ENCODE results near the gene MAP3K4.

The MAP3K4 gene, protein sequence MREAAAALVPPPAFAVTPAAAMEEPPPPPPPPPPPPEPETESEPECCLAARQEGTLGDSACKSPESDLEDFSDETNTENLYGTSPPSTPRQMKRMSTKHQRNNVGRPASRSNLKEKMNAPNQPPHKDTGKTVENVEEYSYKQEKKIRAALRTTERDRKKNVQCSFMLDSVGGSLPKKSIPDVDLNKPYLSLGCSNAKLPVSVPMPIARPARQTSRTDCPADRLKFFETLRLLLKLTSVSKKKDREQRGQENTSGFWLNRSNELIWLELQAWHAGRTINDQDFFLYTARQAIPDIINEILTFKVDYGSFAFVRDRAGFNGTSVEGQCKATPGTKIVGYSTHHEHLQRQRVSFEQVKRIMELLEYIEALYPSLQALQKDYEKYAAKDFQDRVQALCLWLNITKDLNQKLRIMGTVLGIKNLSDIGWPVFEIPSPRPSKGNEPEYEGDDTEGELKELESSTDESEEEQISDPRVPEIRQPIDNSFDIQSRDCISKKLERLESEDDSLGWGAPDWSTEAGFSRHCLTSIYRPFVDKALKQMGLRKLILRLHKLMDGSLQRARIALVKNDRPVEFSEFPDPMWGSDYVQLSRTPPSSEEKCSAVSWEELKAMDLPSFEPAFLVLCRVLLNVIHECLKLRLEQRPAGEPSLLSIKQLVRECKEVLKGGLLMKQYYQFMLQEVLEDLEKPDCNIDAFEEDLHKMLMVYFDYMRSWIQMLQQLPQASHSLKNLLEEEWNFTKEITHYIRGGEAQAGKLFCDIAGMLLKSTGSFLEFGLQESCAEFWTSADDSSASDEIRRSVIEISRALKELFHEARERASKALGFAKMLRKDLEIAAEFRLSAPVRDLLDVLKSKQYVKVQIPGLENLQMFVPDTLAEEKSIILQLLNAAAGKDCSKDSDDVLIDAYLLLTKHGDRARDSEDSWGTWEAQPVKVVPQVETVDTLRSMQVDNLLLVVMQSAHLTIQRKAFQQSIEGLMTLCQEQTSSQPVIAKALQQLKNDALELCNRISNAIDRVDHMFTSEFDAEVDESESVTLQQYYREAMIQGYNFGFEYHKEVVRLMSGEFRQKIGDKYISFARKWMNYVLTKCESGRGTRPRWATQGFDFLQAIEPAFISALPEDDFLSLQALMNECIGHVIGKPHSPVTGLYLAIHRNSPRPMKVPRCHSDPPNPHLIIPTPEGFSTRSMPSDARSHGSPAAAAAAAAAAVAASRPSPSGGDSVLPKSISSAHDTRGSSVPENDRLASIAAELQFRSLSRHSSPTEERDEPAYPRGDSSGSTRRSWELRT (N-terminal part only)

DNA sequence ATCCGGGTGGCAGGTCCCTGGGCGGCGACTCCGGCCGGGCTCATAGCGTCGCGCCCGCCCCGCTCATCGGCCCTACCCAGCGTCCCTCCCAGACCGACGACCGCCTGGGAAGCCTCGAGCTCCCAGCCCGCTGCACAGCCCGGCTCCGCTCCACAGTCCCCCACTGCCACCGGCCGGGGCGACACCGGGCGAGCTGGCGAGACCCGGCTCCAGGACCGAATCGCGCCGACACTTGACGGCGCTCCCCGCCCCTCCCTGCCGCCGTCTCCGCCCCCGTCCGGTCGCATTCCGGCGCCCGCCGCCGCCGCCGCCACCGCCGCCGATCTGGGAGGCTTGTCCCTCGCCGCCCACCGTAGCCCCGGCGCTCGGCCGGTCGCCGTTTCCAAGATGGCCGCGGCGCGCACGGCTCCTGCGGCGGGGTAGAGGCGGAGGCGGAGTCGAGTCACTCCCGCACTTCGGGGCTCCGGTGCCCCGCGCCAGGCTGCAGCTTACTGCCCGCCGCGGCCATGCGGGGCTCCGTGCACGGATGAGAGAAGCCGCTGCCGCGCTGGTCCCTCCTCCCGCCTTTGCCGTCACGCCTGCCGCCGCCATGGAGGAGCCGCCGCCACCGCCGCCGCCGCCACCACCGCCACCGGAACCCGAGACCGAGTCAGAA lies at the start of gene MAP3K4:
Gene MAP3K4, plus strand, starts transcription at position 364 of the 655 bp plus-strand sequence. Its CDS starts 163 bp downstream, at position 527.
- Mint-ChIP-seq H3K36me3 (no peaks in the 10 kb centered on the region), H3K27me3 (peaks cover 2% of the 10 kb centered on the region), H3K4me3 (peak within 1 kb of the TSS; percentile 96), H3K9me3 (ENCODE audit: low read depth) (peaks cover 5% of the 10 kb centered on the region), H3K4me1 (ENCODE audit: low read depth) (peaks cover 34% of the 10 kb centered on the region), H3K27ac (peak within 1 kb of the TSS; percentile 95)

DNA sequence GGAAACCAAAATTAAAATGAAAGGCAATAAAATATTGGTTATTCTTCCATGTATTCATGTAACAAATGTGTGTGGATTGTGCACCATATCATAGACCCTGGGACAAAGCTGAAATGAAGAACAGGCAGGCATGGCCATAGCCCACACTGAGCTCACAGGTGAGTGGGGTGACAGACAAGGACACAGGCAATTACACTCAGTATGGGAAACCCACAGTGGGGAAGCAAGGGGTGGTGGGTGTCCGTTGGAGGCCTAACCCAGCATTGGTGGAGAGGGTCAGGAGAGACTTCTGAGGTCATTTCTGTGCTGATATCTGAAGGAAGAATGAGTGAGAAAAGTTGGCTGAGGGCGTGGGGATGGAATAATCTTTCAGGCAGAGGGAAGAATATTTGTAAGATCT lies 47.6 kb upstream of the MAP3K4 start:
- Mint-ChIP-seq H3K4me1 (ENCODE audit: low read depth) (no peaks in the 10 kb centered on the region), H3K9me3 (ENCODE audit: low read depth) (no peaks in the 10 kb centered on the region), H3K27ac (no peak overlapping the region), H3K4me3 (no peak overlapping the region), H3K36me3 (no peaks in the 10 kb centered on the region), H3K27me3 (peaks cover 19% of the 10 kb centered on the region)

- no peaks in the 10 kb centered on the region for H3K36me3 Mint-ChIP-seq
- no peaks in the 10 kb centered on the region for H3K4me1 Mint-ChIP-seq (ENCODE audit: low read depth)
- H3K9me3 Mint-ChIP-seq (ENCODE audit: low read depth): no peaks in the 10 kb centered on the region
- no peak overlapping the region for H3K27ac Mint-ChIP-seq
- no peak overlapping the region for H3K4me3 Mint-ChIP-seq
- H3K27me3 Mint-ChIP-seq: peaks cover 15% of the 10 kb centered on the region
Observed at GRCh38 chr6:160945516-160946177, 45.9 kb upstream of the MAP3K4 start.

GRCh38 chr6:160949531-160949930 lies 42.0 kb upstream of the MAP3K4 start:
- Mint-ChIP-seq H3K4me3 (no peak overlapping the region), H3K4me1 (ENCODE audit: low read depth) (no peaks in the 10 kb centered on the region)

GRCh38 chr6:160950507-160950906 lies 41.1 kb upstream of the MAP3K4 start:
- H3K4me3 Mint-ChIP-seq: no peak overlapping the region
- H3K27me3 Mint-ChIP-seq: peaks cover 10% of the 10 kb centered on the region
- no peaks in the 10 kb centered on the region for H3K36me3 Mint-ChIP-seq
- H3K9me3 Mint-ChIP-seq (ENCODE audit: low read depth): no peaks in the 10 kb centered on the region
- H3K4me1 Mint-ChIP-seq (ENCODE audit: low read depth): no peaks in the 10 kb centered on the region
- H3K27ac Mint-ChIP-seq: no peak overlapping the region

More at GRCh38 chr6:160949531-160949930, 42.0 kb upstream of the MAP3K4 start:
- H3K9me3 Mint-ChIP-seq (ENCODE audit: low read depth): no peaks in the 10 kb centered on the region
- H3K27ac Mint-ChIP-seq: no peak overlapping the region
- H3K27me3 Mint-ChIP-seq: peaks cover 10% of the 10 kb centered on the region
- H3K36me3 Mint-ChIP-seq: no peaks in the 10 kb centered on the region

GRCh38 chr6:160951187-160952030 lies 40.2 kb upstream of the MAP3K4 start:
- H3K27me3 Mint-ChIP-seq: peaks cover 12% of the 10 kb centered on the region
- no peaks in the 10 kb centered on the region for H3K36me3 Mint-ChIP-seq
- H3K9me3 Mint-ChIP-seq (ENCODE audit: low read depth): no peaks in the 10 kb centered on the region
- no peaks in the 10 kb centered on the region for H3K4me1 Mint-ChIP-seq (ENCODE audit: low read depth)
- H3K4me3 Mint-ChIP-seq: no peak overlapping the region
- H3K27ac Mint-ChIP-seq: no peak overlapping the region

DNA sequence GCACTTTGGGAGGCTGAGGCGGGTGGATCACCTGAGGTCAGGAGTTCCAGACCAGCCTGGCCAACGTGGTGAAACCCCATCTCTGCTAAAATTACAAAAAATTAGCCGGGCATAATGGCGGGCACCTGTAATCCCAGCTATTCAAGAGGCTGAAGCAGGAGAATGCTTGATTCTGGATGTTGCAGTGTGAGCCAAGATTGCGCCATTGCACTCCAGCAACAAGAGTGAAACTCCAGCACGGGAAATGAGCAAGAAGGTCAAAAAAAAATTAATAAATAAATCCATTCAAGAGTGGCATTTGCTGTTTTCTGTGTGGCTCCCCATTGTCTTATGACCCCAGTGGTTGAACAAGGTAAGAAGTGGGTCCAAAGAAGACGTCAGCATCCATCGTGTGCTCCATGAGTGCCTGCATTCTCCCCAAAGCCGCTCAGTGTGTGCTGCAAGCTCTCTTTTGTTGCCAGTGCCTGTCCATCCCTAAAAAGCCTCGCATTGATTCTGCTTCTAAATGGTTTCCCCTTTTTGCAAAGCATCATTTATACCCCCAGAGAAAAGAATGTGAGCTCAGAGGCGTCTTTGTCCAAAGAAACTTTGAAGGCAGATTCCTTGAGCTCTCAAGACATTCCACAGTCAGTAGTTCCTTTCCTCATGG lies 38.8 kb upstream of the MAP3K4 start:
- no peaks in the 10 kb centered on the region for H3K4me1 Mint-ChIP-seq (ENCODE audit: low read depth)
- H3K36me3 Mint-ChIP-seq: no peaks in the 10 kb centered on the region
- H3K27ac Mint-ChIP-seq: no peak overlapping the region
- H3K27me3 Mint-ChIP-seq: peaks cover 15% of the 10 kb centered on the region
- H3K9me3 Mint-ChIP-seq (ENCODE audit: low read depth): no peaks in the 10 kb centered on the region
- H3K4me3 Mint-ChIP-seq: no peak overlapping the region

- Mint-ChIP-seq H3K4me1 (ENCODE audit: low read depth) (no peaks in the 10 kb centered on the region), H3K27ac (no peak overlapping the region), H3K27me3 (peaks cover 15% of the 10 kb centered on the region), H3K9me3 (ENCODE audit: low read depth) (no peaks in the 10 kb centered on the region), H3K4me3 (no peak overlapping the region), H3K36me3 (no peaks in the 10 kb centered on the region)
Observed at GRCh38 chr6:160955508-160956295, 35.9 kb upstream of the MAP3K4 start.

- H3K27me3 Mint-ChIP-seq: peaks cover 15% of the 10 kb centered on the region
- no peaks in the 10 kb centered on the region for H3K4me1 Mint-ChIP-seq (ENCODE audit: low read depth)
- H3K27ac Mint-ChIP-seq: no peak overlapping the region
Observed at GRCh38 chr6:160956300-160957035, 35.1 kb upstream of the MAP3K4 start.

GRCh38 chr6:160959726-160960435 lies 31.7 kb upstream of the MAP3K4 start:
- H3K4me1 Mint-ChIP-seq (ENCODE audit: low read depth): no peaks in the 10 kb centered on the region
- peaks cover 8% of the 10 kb centered on the region for H3K27me3 Mint-ChIP-seq
- no peak overlapping the region for H3K4me3 Mint-ChIP-seq
- H3K9me3 Mint-ChIP-seq (ENCODE audit: low read depth): no peaks in the 10 kb centered on the region
- no peaks in the 10 kb centered on the region for H3K36me3 Mint-ChIP-seq
- H3K27ac Mint-ChIP-seq: no peak overlapping the region

More at GRCh38 chr6:160956300-160957035, 35.1 kb upstream of the MAP3K4 start:
- no peaks in the 10 kb centered on the region for H3K9me3 Mint-ChIP-seq (ENCODE audit: low read depth)
- H3K36me3 Mint-ChIP-seq: no peaks in the 10 kb centered on the region
- H3K4me3 Mint-ChIP-seq: no peak overlapping the region

GRCh38 chr6:160960839-160961238 lies 30.7 kb upstream of the MAP3K4 start:
- H3K27ac Mint-ChIP-seq: no peak overlapping the region

More at GRCh38 chr6:160960839-160961238, 30.7 kb upstream of the MAP3K4 start:
- H3K27me3 Mint-ChIP-seq: peaks cover 10% of the 10 kb centered on the region
- H3K4me3 Mint-ChIP-seq: no peak overlapping the region
- no peaks in the 10 kb centered on the region for H3K4me1 Mint-ChIP-seq (ENCODE audit: low read depth)
- H3K36me3 Mint-ChIP-seq: no peaks in the 10 kb centered on the region
- no peaks in the 10 kb centered on the region for H3K9me3 Mint-ChIP-seq (ENCODE audit: low read depth)

Data from activated naive CD8-positive, alpha-beta T cell (primary cell).